Osteoblast (primary cell): ENCODE data around the gene PLCD4. TPM values are rescaled to one million over a fixed set of nuclear protein-coding genes. Genes with fewer than 3 reads are reported as not detected.

Source experiments
- DNase-seq: peaks from one replicate; pipeline ENCODE4 v3.0.0; 2011; ENCODE audit warnings: low spot score, mixed read lengths; ENCODE audit not compliant: insufficient read length; ENCODE audit errors: missing footprints
- H2AFZ ChIP-seq: 2 replicates; pipeline ENCODE4 v1.6.0; 2011; ENCODE audit warnings: mild to moderate bottlenecking, low read length
- H3K27ac ChIP-seq: 2 replicates; pipeline ENCODE4 v1.5.1; 2011; ENCODE audit warnings: mild to moderate bottlenecking, low read depth, low read length, moderate library complexity
- H3K27me3 ChIP-seq: 2 replicates; pipeline ENCODE4 v1.6.0; 2012; ENCODE audit warnings: mild to moderate bottlenecking, control low read depth, inconsistent platforms, low read length, moderate library complexity; ENCODE audit not compliant: insufficient read depth
- H3K36me3 ChIP-seq: 2 replicates; pipeline ENCODE4 v1.5.1; 2011; ENCODE audit warnings: mild to moderate bottlenecking, low read length, control low read depth, moderate library complexity; ENCODE audit not compliant: insufficient read depth
- H3K4me1 ChIP-seq: 2 replicates; pipeline ENCODE4 v1.5.1; 2011; ENCODE audit warnings: mild to moderate bottlenecking, low read length, control low read depth, moderate library complexity; ENCODE audit not compliant: insufficient read depth
- H3K4me2 ChIP-seq: 2 replicates; pipeline ENCODE4 v1.6.0; 2011; ENCODE audit warnings: mild to moderate bottlenecking, low read length; ENCODE audit not compliant: insufficient read depth
- H3K4me3 ChIP-seq: fragments of 200-600 bp; sonication (generic); 3 replicates; pipeline ENCODE4 v1.5.1; 2012; ENCODE audit warnings: mild to moderate bottlenecking, low read length, inconsistent platforms; ENCODE audit not compliant: insufficient read depth
- H3K79me2 ChIP-seq: 2 replicates; pipeline ENCODE4 v1.6.0; 2012; ENCODE audit warnings: mild to moderate bottlenecking, low read length, control low read depth, inconsistent platforms; ENCODE audit not compliant: insufficient read depth
- H3K9me3 ChIP-seq: 2 replicates; pipeline ENCODE4 v1.5.1; 2011; ENCODE audit warnings: low read depth, low read length, control low read depth
- H4K20me1 ChIP-seq: 2 replicates; pipeline ENCODE4 v1.6.0; 2012; ENCODE audit warnings: mild to moderate bottlenecking, low read length, control low read depth; ENCODE audit not compliant: insufficient read depth
- CTCF ChIP-seq: IDR thresholded peaks from 2 replicates; pipeline ENCODE4 v1.5.1; 2011; ENCODE audit warnings: mild to moderate bottlenecking, low read depth, low read length, moderate library complexity; ENCODE audit errors: extremely low read depth
- total RNA-seq: library from RNA; depleted of rRNA; stranded (reverse); fragments of >200 nt; gene quantifications from 2 replicates; pipeline ENCODE4 v1.2.3, GENCODE V29; 2012

The PLCD4 gene
- total RNA-seq, 1 donor, result 2.5 TPM

GRCh38 chr2:218577482-218578220, 30.0 kb upstream of the PLCD4 start:
- H3K27ac ChIP-seq, result no peak overlapping the region
- H3K27me3 ChIP-seq, result no peaks in the 10 kb centered on the region
- no peak overlapping the region for H3K4me2 ChIP-seq
- H2AFZ ChIP-seq, result no peak overlapping the region
- peaks cover 11% of the 10 kb centered on the region for H3K4me1 ChIP-seq
- H4K20me1 ChIP-seq, result peaks cover 13% of the 10 kb centered on the region
- no peaks in the 10 kb centered on the region for H3K9me3 ChIP-seq
- peaks cover 11% of the 10 kb centered on the region for H3K36me3 ChIP-seq
- no peak for DNase-seq
- TF ChIP-seq CTCF, result no peak
- no peak overlapping the region for H3K4me3 ChIP-seq
- H3K79me2 ChIP-seq, result peaks cover 77% of the 10 kb centered on the region

GRCh38 chr2:218578272-218578877, 29.3 kb upstream of the PLCD4 start:
- H3K4me2 ChIP-seq, result no peak overlapping the region
- no peak for DNase-seq
- H3K79me2 ChIP-seq, result peaks cover 75% of the 10 kb centered on the region
- no peak for TF ChIP-seq CTCF
- no peak overlapping the region for H2AFZ ChIP-seq
- H3K4me3 ChIP-seq, result no peak overlapping the region
- peaks cover 17% of the 10 kb centered on the region for H4K20me1 ChIP-seq
- peaks cover 11% of the 10 kb centered on the region for H3K4me1 ChIP-seq
- peaks cover 18% of the 10 kb centered on the region for H3K36me3 ChIP-seq
- H3K9me3 ChIP-seq, result no peaks in the 10 kb centered on the region
- no peaks in the 10 kb centered on the region for H3K27me3 ChIP-seq
- H3K27ac ChIP-seq, result no peak overlapping the region

GRCh38 chr2:218582076-218582475, 25.6 kb upstream of the PLCD4 start:
- peaks cover 11% of the 10 kb centered on the region for H3K4me1 ChIP-seq
- TF ChIP-seq CTCF, result no peak
- H3K27ac ChIP-seq, result peak overlapping the region; percentile 73
- peaks cover 40% of the 10 kb centered on the region for H3K36me3 ChIP-seq
- peak overlapping the region; percentile 35 for H3K4me2 ChIP-seq
- H3K9me3 ChIP-seq, result no peaks in the 10 kb centered on the region
- no peaks in the 10 kb centered on the region for H3K27me3 ChIP-seq
- H3K79me2 ChIP-seq, result peaks cover 48% of the 10 kb centered on the region
- peaks cover 13% of the 10 kb centered on the region for H4K20me1 ChIP-seq
- no peak overlapping the region for H3K4me3 ChIP-seq
- H2AFZ ChIP-seq, result no peak overlapping the region
- DNase-seq, result peak; percentile 80
